ENCODE data around the gene DNAL1. TPM values are rescaled to one million over a fixed set of nuclear protein-coding genes. Genes with fewer than 3 reads are reported as not detected.

Gene DNAL1
- total and polyA plus RNA-seq, 2 of the 13 experiments (the other 11 are each of a cell fraction or from before 2014, with no cell fraction given) = 1.4 to 13.3 TPM

DNA sequence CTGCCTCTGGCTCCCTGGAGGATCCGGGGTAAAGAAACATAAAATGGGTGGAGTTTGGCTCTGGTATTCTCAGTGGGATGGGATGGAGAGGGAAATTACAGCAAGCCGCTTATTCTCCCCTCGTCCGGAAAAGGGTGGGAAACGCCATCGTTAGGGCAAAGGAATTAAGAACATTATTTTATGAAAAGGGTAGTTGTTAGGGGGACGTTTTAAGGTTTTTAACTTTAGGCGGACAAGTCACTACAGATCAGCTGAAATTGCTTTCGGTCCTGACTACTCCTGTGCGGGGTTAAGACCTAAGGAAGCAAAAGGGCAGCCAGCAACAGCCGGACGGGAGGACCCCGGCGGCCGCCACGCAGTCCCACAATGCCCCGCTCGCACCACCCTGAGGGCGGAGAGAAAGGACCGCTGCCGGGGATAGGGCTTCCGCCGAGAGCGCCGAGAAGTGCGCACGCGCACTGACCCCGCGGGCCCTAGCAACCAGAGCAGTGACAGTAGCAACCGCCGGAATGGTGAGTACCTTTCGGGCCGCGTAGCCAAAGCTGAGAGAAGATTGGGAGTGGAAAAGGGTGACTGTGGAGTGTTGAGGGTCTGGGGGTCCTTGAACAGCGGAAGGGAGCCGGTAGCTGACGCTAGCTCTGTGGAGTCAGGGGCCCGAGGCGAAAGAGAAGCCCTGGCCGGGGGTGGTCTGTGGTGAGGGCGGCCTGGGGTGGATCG is at the start of gene DNAL1 (continued):
- TF ChIP-seq, protein P1, sequence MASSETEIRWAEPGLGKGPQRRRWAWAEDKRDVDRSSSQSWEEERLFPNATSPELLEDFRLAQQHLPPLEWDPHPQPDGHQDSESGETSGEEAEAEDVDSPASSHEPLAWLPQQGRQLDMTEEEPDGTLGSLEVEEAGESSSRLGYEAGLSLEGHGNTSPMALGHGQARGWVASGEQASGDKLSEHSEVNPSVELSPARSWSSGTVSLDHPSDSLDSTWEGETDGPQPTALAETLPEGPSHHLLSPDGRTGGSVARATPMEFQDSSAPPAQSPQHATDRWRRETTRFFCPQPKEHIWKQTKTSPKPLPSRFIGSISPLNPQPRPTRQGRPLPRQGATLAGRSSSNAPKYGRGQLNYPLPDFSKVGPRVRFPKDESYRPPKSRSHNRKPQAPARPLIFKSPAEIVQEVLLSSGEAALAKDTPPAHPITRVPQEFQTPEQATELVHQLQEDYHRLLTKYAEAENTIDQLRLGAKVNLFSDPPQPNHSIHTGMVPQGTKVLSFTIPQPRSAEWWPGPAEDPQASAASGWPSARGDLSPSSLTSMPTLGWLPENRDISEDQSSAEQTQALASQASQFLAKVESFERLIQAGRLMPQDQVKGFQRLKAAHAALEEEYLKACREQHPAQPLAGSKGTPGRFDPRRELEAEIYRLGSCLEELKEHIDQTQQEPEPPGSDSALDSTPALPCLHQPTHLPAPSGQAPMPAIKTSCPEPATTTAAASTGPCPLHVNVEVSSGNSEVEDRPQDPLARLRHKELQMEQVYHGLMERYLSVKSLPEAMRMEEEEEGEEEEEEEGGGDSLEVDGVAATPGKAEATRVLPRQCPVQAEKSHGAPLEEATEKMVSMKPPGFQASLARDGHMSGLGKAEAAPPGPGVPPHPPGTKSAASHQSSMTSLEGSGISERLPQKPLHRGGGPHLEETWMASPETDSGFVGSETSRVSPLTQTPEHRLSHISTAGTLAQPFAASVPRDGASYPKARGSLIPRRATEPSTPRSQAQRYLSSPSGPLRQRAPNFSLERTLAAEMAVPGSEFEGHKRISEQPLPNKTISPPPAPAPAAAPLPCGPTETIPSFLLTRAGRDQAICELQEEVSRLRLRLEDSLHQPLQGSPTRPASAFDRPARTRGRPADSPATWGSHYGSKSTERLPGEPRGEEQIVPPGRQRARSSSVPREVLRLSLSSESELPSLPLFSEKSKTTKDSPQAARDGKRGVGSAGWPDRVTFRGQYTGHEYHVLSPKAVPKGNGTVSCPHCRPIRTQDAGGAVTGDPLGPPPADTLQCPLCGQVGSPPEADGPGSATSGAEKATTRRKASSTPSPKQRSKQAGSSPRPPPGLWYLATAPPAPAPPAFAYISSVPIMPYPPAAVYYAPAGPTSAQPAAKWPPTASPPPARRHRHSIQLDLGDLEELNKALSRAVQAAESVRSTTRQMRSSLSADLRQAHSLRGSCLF (CRISPR knock-in tag; IDR thresholded peaks at IDR 0.05; ENCODE audit: borderline replicate concordance) = no peak
- no peak for TF ChIP-seq SSRP1 (CRISPR knock-in tag; IDR thresholded peaks at IDR 0.05)
- TF ChIP-seq DNMT1 (CRISPR knock-in tag; IDR thresholded peaks at IDR 0.05) = no peak
- TF ChIP-seq SALL2 (CRISPR knock-in tag; IDR thresholded peaks at IDR 0.05) = peak; percentile 17; the same call in 1 of the 2 replicates
- TF ChIP-seq NR2C2 (CRISPR knock-in tag; IDR thresholded peaks at IDR 0.05; ENCODE audit: borderline replicate concordance) = peak; percentile 95
- TF ChIP-seq FLYWCH1 (CRISPR knock-in tag; IDR thresholded peaks at IDR 0.05) = no peak
- TF ChIP-seq, protein P2, sequence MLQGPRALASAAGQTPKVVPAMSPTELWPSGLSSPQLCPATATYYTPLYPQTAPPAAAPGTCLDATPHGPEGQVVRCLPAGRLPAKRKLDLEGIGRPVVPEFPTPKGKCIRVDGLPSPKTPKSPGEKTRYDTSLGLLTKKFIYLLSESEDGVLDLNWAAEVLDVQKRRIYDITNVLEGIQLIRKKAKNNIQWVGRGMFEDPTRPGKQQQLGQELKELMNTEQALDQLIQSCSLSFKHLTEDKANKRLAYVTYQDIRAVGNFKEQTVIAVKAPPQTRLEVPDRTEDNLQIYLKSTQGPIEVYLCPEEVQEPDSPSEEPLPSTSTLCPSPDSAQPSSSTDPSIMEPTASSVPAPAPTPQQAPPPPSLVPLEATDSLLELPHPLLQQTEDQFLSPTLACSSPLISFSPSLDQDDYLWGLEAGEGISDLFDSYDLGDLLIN (CRISPR knock-in tag; IDR thresholded peaks at IDR 0.05; ENCODE audit: borderline replicate concordance) = no peak
- no peak for TF ChIP-seq ZKSCAN1 (IDR thresholded peaks at IDR 0.05; ENCODE audit: low read length)
- TF ChIP-seq RBM22 (optimal IDR thresholded peaks at IDR 0.05; ENCODE audit: low read length) = no peak
- peak; percentile 38; the same call in 1 of the 2 replicates for TF ChIP-seq HDAC2 (CRISPR knock-in tag; IDR thresholded peaks at IDR 0.05)
- TF ChIP-seq, protein P3, sequence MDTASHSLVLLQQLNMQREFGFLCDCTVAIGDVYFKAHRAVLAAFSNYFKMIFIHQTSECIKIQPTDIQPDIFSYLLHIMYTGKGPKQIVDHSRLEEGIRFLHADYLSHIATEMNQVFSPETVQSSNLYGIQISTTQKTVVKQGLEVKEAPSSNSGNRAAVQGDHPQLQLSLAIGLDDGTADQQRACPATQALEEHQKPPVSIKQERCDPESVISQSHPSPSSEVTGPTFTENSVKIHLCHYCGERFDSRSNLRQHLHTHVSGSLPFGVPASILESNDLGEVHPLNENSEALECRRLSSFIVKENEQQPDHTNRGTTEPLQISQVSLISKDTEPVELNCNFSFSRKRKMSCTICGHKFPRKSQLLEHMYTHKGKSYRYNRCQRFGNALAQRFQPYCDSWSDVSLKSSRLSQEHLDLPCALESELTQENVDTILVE (CRISPR knock-in tag; IDR thresholded peaks at IDR 0.05) = no peak
- TF ChIP-seq TCF7L2 (IDR thresholded peaks at IDR 0.05; ENCODE audit: low read depth, low read length) = no peak
- TF ChIP-seq GATAD1 (CRISPR knock-in tag; IDR thresholded peaks at IDR 0.05) = peak; percentile 87
- no peak for TF ChIP-seq NRL (CRISPR knock-in tag; IDR thresholded peaks at IDR 0.05; ENCODE audit: borderline replicate concordance)
- peak; percentile 84 for TF ChIP-seq THAP11 (CRISPR knock-in tag; IDR thresholded peaks at IDR 0.05)
- TF ChIP-seq ZNF10 (CRISPR knock-in tag; IDR thresholded peaks at IDR 0.05; ENCODE audit: borderline replicate concordance, low read depth) = no peak
- TF ChIP-seq ZMAT3 (CRISPR knock-in tag; conservative IDR thresholded peaks at IDR 0.05) = no peak
- TF ChIP-seq ZNF251 (CRISPR knock-in tag; IDR thresholded peaks at IDR 0.05) = no peak
- no peak for TF ChIP-seq ZNF510 (CRISPR knock-in tag; IDR thresholded peaks at IDR 0.05; ENCODE audit: low read depth)
- TF ChIP-seq ZNF367 (CRISPR knock-in tag; IDR thresholded peaks at IDR 0.05; ENCODE audit: borderline replicate concordance) = no peak
- TF ChIP-seq STAT5B (CRISPR knock-in tag; IDR thresholded peaks at IDR 0.05) = no peak
- TF ChIP-seq ZBTB42 (CRISPR knock-in tag; IDR thresholded peaks at IDR 0.05) = no peak
- no peak for TF ChIP-seq ZNF616 (CRISPR knock-in tag; IDR thresholded peaks at IDR 0.05; ENCODE audit: low read depth)
- no peak for TF ChIP-seq ZNF816 (CRISPR knock-in tag; IDR thresholded peaks at IDR 0.05; ENCODE audit: borderline replicate concordance)
- TF ChIP-seq RBFOX2 (IDR thresholded peaks at IDR 0.05; ENCODE audit: low read depth, low read length) = peak; percentile 91
- TF ChIP-seq ZNF430 (CRISPR knock-in tag; IDR thresholded peaks at IDR 0.05) = no peak; the same call in 1 of the 2 replicates

All from HepG2 (cell line).